Body of pancreas (tissue), 4 donors: ENCODE data around the gene DNMBP. TPM values are rescaled to one million over a fixed set of nuclear protein-coding genes. Genes with fewer than 3 reads are reported as not detected.
"Not testable (repeated sequence)": the region's sequence is repeated elsewhere in the genome, so short reads cannot be mapped to it uniquely, and the experiment has no call there.

ENCODE experiments used
- ATAC-seq: fragments of 150-250 bp; one replicate; pipeline ENCODE4 v1.9.1; 2016
- DNase-seq, 4 donors: peaks; one replicate each; pipeline ENCODE4 v3.0.0-alpha.2; 2019
- H3K27ac ChIP-seq, 4 donors: fragments of 200-600 bp; sonication (generic); 1 replicate in 3 of 4; 2 replicates in 1 of 4; pipeline versions ENCODE4 v1.5.1 to v1.6.1; 2016 to 2019; ENCODE audit warnings: mild to moderate bottlenecking in 1 of 4, mixed read lengths in 1 of 4, moderate library complexity in 1 of 4
- H3K27me3 ChIP-seq, 2 donors: fragments of 200-600 bp; sonication (generic); one replicate each; pipeline ENCODE4 v1.6.0; 2016; ENCODE audit warnings: mild to moderate bottlenecking in 1 of 2
- H3K36me3 ChIP-seq, 2 donors: fragments of 200-600 bp; sonication (generic); replicated peaks in 1 of 2; 2 replicates each; pipeline ENCODE4 v1.5.1; 2016; ENCODE audit warnings: low read depth in 2 of 2; ENCODE audit not compliant: insufficient read depth in 1 of 2
- H3K4me1 ChIP-seq: fragments of 200-600 bp; sonication (generic); one replicate; pipeline ENCODE4 v1.6.0; 2016
- H3K4me3 ChIP-seq, 2 donors: fragments of 200-600 bp; sonication (generic); 1 replicate in 1 of 2; 2 replicates in 1 of 2; pipeline ENCODE4 v1.5.1; 2016 to 2019
- H3K9me3 ChIP-seq, 3 donors: fragments of 200-600 bp; sonication (generic); 1 replicate in 2 of 3; 2 replicates in 1 of 3; pipeline ENCODE4 v1.5.1; 2016
- POLR2A ChIP-seq, 3 donors: fragments of 450-650 bp; IDR thresholded peaks; one replicate each; pipeline ENCODE4 v1.6.1; 2016; ENCODE audit warnings: antibody characterized with exemption in 3 of 3, mild to moderate bottlenecking in 2 of 3
- WGBS, 2 donors: methylation state at CpG; one replicate each; pipeline ENCODE4 v1.1.5; 2017; 5-methylcytosine and 5-hydroxymethylcytosine counted together
- intact Hi-C: fragments of 100-400 bp; cut with DNase I; formaldehyde crosslinking; loops from one replicate; pipeline ENCODE4 v1.15.1; 2023
- total RNA-seq, 2 donors: library from RNA; depleted of rRNA; stranded (reverse); fragments of >200 nt; gene quantifications; one replicate each; pipeline ENCODE4 v1.1.0, GENCODE V29; 2016
- TF ChIP-seq, protein P1 (sequence below), 7 experiments: fragments of 450-650 bp in 4 of 7; fragments of 200-600 bp in 3 of 7; sonication (generic) in 3 of 7; IDR thresholded peaks; one replicate each; pipeline ENCODE4 v1.5.1; 2016 to 2019; ENCODE audit warnings: antibody characterized with exemption in 7 of 7

Gene DNMBP
- total RNA-seq, 2 donors from 2014 or later = 11.5 to 19.2 TPM

- no peak for DNase-seq
- H3K36me3 ChIP-seq = no peaks in the 10 kb centered on the region
- no peak overlapping the region for H3K4me3 ChIP-seq
- no peak for TF ChIP-seq POLR2A (IDR thresholded peaks at IDR 0.05)
- TF ChIP-seq, protein P1, sequence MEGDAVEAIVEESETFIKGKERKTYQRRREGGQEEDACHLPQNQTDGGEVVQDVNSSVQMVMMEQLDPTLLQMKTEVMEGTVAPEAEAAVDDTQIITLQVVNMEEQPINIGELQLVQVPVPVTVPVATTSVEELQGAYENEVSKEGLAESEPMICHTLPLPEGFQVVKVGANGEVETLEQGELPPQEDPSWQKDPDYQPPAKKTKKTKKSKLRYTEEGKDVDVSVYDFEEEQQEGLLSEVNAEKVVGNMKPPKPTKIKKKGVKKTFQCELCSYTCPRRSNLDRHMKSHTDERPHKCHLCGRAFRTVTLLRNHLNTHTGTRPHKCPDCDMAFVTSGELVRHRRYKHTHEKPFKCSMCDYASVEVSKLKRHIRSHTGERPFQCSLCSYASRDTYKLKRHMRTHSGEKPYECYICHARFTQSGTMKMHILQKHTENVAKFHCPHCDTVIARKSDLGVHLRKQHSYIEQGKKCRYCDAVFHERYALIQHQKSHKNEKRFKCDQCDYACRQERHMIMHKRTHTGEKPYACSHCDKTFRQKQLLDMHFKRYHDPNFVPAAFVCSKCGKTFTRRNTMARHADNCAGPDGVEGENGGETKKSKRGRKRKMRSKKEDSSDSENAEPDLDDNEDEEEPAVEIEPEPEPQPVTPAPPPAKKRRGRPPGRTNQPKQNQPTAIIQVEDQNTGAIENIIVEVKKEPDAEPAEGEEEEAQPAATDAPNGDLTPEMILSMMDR (IDR thresholded peaks at IDR 0.05) = no peak
- peak; percentile 70 for ATAC-seq
- H3K9me3 ChIP-seq = no peaks in the 10 kb centered on the region
- H3K27ac ChIP-seq = peak overlapping the region in 3 of 4 donors; percentile 48 to 82 (median 81)
- H3K27me3 ChIP-seq = no peaks in the 10 kb centered on the region
- WGBS, 2 donors = 45 to 53% methylated on average over 2 of the region's 2 CpGs
- H3K4me1 ChIP-seq = peaks cover 25% of the 10 kb centered on the region
- intact Hi-C loops = no loop called here
Observed at GRCh38 chr10:99944860-99945259, 64.9 kb downstream of the DNMBP start.

DNA sequence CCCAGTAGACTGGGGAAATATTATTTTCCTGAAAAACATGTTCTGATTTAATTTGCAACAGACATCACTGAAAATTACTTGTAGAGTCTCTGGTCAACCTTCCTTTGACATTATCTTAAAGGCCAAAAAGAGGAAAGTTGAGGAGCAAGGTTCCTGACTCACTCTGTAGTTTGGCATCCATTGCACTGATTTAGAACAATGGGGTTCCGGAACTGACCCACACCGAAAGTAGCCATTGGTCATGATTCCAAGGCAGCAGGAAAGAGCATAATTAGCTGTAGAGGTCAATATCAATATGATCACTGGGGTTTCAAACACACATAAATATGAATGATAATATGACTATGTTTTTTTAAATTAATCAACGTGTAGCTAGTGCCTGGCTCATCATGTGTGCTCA lies 65.8 kb downstream of the DNMBP start:
- DNase-seq = no peak
- H3K4me1 ChIP-seq = peaks cover 25% of the 10 kb centered on the region
- intact Hi-C loops = no loop called here
- H3K4me3 ChIP-seq = no peak overlapping the region
- TF ChIP-seq, protein P1 (IDR thresholded peaks at IDR 0.05) = no peak
- no peak for TF ChIP-seq POLR2A (IDR thresholded peaks at IDR 0.05)
- no peak overlapping the region for H3K27ac ChIP-seq
- no peaks in the 10 kb centered on the region for H3K36me3 ChIP-seq
- no peaks in the 10 kb centered on the region for H3K9me3 ChIP-seq
- H3K27me3 ChIP-seq = no peaks in the 10 kb centered on the region
- ATAC-seq = no peak
- 94 to 95% methylated on average over 3 of the region's 3 CpGs for WGBS, 2 donors

DNA sequence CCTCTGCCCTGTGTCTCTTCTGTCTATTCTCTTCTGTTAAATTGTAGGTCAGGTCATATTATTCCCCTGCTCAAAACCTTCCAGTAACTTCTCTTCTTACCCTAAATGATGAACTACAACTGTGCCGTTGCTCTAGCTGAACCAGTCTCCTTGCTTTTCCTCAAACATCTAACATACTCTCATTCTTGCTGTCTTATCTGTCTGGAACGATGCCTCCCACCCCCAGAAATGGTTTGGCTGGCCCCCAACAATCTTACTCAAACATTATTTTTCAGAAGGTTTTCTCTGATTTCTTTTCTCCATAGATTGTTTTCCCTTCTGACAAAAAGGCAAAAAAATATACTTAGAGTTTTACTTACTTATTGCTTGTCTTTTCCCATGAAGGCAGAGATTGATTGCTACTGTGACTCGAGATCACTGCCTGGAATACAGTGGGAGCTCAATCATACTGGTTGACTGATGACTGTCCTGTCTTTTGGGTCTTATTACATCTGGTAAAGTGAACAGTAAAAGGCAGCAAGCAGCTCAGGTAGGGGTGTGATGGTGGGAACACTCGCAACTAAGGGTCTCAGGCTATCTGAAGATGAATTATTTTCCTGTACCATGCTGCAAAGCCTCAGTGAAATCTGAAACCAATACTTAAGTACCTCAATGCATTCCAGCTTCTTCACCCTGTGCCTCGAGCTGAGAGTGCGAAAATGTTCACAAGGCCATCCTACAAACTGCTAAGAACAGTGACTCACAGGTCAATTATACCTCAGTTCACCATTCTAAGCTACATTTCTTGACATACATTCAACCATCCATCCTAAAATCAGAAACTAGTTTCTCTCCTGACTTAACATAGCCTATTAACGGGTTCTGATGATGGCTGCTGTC lies 67.6 kb downstream of the DNMBP start:
- no peak for TF ChIP-seq POLR2A (IDR thresholded peaks at IDR 0.05)
- TF ChIP-seq, protein P1 (IDR thresholded peaks at IDR 0.05) = no peak
- H3K9me3 ChIP-seq = no peaks in the 10 kb centered on the region
- H3K36me3 ChIP-seq = no peaks in the 10 kb centered on the region
- peaks cover 37% of the 10 kb centered on the region for H3K4me1 ChIP-seq
- no peak overlapping the region for H3K27ac ChIP-seq
- no peak overlapping the region for H3K4me3 ChIP-seq
- 74 to 76% methylated on average over 7 of the region's 7 CpGs for WGBS, 2 donors
- DNase-seq (no peak), ATAC-seq (no peak)
- H3K27me3 ChIP-seq = no peaks in the 10 kb centered on the region
- intact Hi-C loops = no loop called here

GRCh38 chr10:99938563-99938962 lies 71.2 kb downstream of the DNMBP start:
- TF ChIP-seq, protein P1 (IDR thresholded peaks at IDR 0.05) = no peak
- TF ChIP-seq POLR2A (IDR thresholded peaks at IDR 0.05) = no peak
- no peaks in the 10 kb centered on the region for H3K9me3 ChIP-seq
- no peak for ATAC-seq
- H3K27me3 ChIP-seq = no peaks in the 10 kb centered on the region
- intact Hi-C loops = no loop called here
- H3K4me3 ChIP-seq = no peak overlapping the region
- H3K36me3 ChIP-seq = no peaks in the 10 kb centered on the region
- H3K27ac ChIP-seq = no peak overlapping the region
- 73 to 74% methylated on average over 3 of the region's 3 CpGs for WGBS, 2 donors
- H3K4me1 ChIP-seq = peaks cover 12% of the 10 kb centered on the region
- DNase-seq = no peak

DNA sequence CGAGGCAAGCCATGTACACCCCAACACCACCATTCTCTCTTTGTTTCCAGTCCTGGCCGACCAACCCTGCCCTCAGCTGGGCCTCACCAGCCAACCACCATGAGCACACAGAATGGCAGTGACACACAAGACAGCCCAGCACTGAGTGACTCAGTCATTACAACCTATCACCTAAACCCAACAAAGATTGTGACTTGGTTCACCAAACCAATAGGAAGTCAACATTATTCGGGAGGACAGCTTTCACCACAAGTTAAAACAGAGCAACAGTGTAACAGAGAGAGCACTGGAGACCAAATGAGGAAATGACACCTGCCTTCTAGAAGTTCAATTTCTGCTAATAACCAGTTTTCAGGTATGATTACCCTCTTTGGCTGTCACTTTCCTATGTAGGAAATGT lies 72.1 kb downstream of the DNMBP start:
- intact Hi-C loops = no loop called here
- DNase-seq (no peak), ATAC-seq (no peak)
- no peaks in the 10 kb centered on the region for H3K27me3 ChIP-seq
- no peaks in the 10 kb centered on the region for H3K36me3 ChIP-seq
- 84 to 95% methylated on average over 3 of the region's 3 CpGs for WGBS, 2 donors
- H3K27ac ChIP-seq = no peak overlapping the region
- no peak overlapping the region for H3K4me3 ChIP-seq
- no peaks in the 10 kb centered on the region for H3K9me3 ChIP-seq
- H3K4me1 ChIP-seq = peaks cover 12% of the 10 kb centered on the region
- TF ChIP-seq POLR2A (IDR thresholded peaks at IDR 0.05) = no peak
- TF ChIP-seq, protein P1 (IDR thresholded peaks at IDR 0.05) = no peak

DNA sequence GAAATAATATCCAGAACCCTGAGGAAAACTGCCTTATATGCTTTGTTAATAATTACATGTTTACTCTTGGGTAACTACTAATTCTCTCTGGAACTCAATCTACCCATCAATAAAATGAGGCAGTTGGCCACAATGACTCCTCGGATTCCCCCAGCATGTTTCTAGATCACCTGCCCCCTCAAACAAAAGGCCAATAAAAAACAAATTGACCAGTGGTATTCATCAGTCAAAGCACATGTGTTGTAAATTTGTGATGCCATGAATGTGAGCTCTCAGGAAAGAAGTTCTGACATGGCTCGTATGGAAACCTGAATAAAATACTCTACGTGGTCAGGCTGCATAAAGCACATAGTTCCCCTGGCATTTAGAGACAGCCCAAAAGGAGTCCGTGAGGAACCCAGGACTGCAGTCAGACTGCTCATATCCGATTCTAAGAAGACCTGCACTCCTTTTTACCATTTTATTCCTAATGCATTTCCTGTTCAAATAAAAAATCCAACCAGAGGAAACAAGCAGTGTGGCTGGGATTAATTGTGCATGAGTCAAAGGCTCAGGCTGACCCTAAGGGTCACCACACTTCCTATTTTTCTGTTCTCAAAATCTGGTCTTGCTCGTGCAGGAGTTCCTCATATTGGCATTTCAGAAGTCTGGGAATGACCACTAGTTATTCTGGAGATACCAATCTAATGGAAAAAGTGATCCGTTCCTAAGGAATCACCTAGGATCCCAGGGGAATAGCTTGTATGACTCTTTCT lies 77.4 kb downstream of the DNMBP start:
- ATAC-seq, DNase-seq, H3K9me3 ChIP-seq, intact Hi-C loops, H3K27me3 ChIP-seq, H3K4me3 ChIP-seq, H3K36me3 ChIP-seq: not testable (repeated sequence)
- Histone ChIP-seq H3K4me1 (peaks cover 11% of the 10 kb centered on the region), H3K27ac (peak overlapping the region; percentile 71 to 95 (median 87))
- 49 to 55% methylated on average over 3 to 4 of the region's 7 CpGs for WGBS, 2 donors
